Limb (tissue), 2 donors: ENCODE data around the gene SPTB.
A peak's percentile ranks its signal among the peaks of the same experiment; 100 is the strongest.

Source experiments
- DNase-seq, 2 donors: peaks; one replicate each; pipeline ENCODE4 v3.0.0-alpha.2; 2016; ENCODE audit errors: extremely low spot score in 2 of 2

The SPTB gene

GRCh38 chr14:64730061-64730440, 149.7 kb downstream of the SPTB start:
- no peak for DNase-seq

GRCh38 chr14:64729386-64730060, 150.2 kb downstream of the SPTB start:
- DNase-seq, result no peak

- no peak for DNase-seq
Measured at GRCh38 chr14:64728856-64729255, 150.9 kb downstream of the SPTB start.

- no peak for DNase-seq
Measured at GRCh38 chr14:64728106-64728505, 151.6 kb downstream of the SPTB start.

- no peak for DNase-seq
Measured at GRCh38 chr14:64727551-64728071, 152.1 kb downstream of the SPTB start.

- no peak for DNase-seq
Measured at GRCh38 chr14:64726585-64726890, 153.2 kb downstream of the SPTB start.

- DNase-seq, result no peak
Measured at GRCh38 chr14:64725879-64726584, 153.7 kb downstream of the SPTB start.

GRCh38 chr14:64725261-64725815, 154.4 kb downstream of the SPTB start:
- no peak for DNase-seq

GRCh38 chr14:64724578-64724930, 155.2 kb downstream of the SPTB start:
- DNase-seq, result no peak

GRCh38 chr14:64723691-64724577, 155.8 kb downstream of the SPTB start:
- DNase-seq, result no peak

- no peak for DNase-seq
Measured at GRCh38 chr14:64722842-64723447, 156.8 kb downstream of the SPTB start.

- no peak for DNase-seq
Measured at GRCh38 chr14:64721899-64722298, 157.8 kb downstream of the SPTB start.

GRCh38 chr14:64721391-64721791, 158.3 kb downstream of the SPTB start:
- DNase-seq, result no peak

- no peak for DNase-seq
Measured at GRCh38 chr14:64720131-64720576, 159.6 kb downstream of the SPTB start.

GRCh38 chr14:64719601-64720000, 160.1 kb downstream of the SPTB start:
- DNase-seq, result no peak

- no peak for DNase-seq
Measured at GRCh38 chr14:64718762-64719161, 160.9 kb downstream of the SPTB start.

GRCh38 chr14:64717870-64718269, 161.8 kb downstream of the SPTB start:
- no peak for DNase-seq

GRCh38 chr14:64715628-64716412, 163.9 kb downstream of the SPTB start:
- DNase-seq, result peak in 1 of 2 donors; percentile 41

GRCh38 chr14:64715146-64715627, 164.5 kb downstream of the SPTB start:
- DNase-seq, result no peak

GRCh38 chr14:64714432-64715025, 165.2 kb downstream of the SPTB start:
- peak in 1 of 2 donors; percentile 5 for DNase-seq
